A549 (cell line): ENCODE measurements around the gene MRPS6. TPM values are rescaled to one million over a fixed set of nuclear protein-coding genes. Genes with fewer than 3 reads are reported as not detected.

ENCODE experiments used
- ATAC-seq, 2 experiments: fragments of 200-7000 bp in 1 of 2; fragments of >200 bp in 1 of 2; cut with Nextera tagmentation in 1 of 2; cut with Tn5 transposase in 1 of 2; 3 replicates each; pipeline versions ENCODE4 v1.8.0 to v1.9.1; 2018 to 2020; ENCODE audit warnings: mild to moderate bottlenecking in 1 of 2, moderate library complexity in 1 of 2
- CTCF ChIA-PET: fragments of 300-600 bp; sonication (Branson Sonifier 250); formaldehyde crosslinking; extraction: SDS; loops from one replicate; lab custom pipeline; 2021; ENCODE audit warnings: antibody characterized with exemption, inconsistent platforms; lab: Yijun Ruan, JAX
- POLR2A ChIA-PET: fragments of 350-600 bp; formaldehyde crosslinking; extraction: SDS; loops from one replicate; lab custom pipeline; 2021; ENCODE audit warnings: antibody characterized with exemption, inconsistent platforms; lab: Yijun Ruan, JAX
- DNase-seq, 2 experiments: peaks; one replicate each; pipeline versions ENCODE4 v3.0.0 to v3.0.0-alpha.2; 2011 to 2016; ENCODE audit warnings: low read depth in 1 of 2, low spot score in 1 of 2
- FAIRE-seq: peaks from 2 replicates; lab custom pipeline; 2011; peaks lifted over from hg19 to GRCh38; lab: Jason Lieb, UNC
- H3K27ac ChIP-seq, 2 experiments: fragments of >200 bp; sonication (Bioruptor Twin); formaldehyde crosslinking; 3 replicates each; pipeline ENCODE4 v1.5.1; 2016 to 2017
- H3K4me1 ChIP-seq: fragments of >200 bp; sonication (Bioruptor Twin); formaldehyde crosslinking; 3 replicates; pipeline ENCODE4 v1.6.1; 2016
- H3K4me2 ChIP-seq: fragments of >200 bp; sonication (Bioruptor Twin); formaldehyde crosslinking; 3 replicates; pipeline ENCODE4 v1.6.1; 2016
- H3K4me3 ChIP-seq: fragments of >200 bp; sonication (Bioruptor Twin); formaldehyde crosslinking; 3 replicates; pipeline ENCODE4 v1.5.1; 2016
- H3K9me3 ChIP-seq: fragments of >200 bp; sonication (Bioruptor Twin); formaldehyde crosslinking; 3 replicates; pipeline ENCODE4 v1.6.1; 2016
- BHLHE40 ChIP-seq: IDR thresholded peaks from 2 replicates; pipeline ENCODE4 v1.6.1; 2012; ENCODE audit warnings: low read depth, low read length, inconsistent platforms
- CHD4 ChIP-seq: fragments of 200-600 bp; sonication (generic); IDR thresholded peaks from 2 replicates; pipeline ENCODE4 v1.6.1; 2016; ENCODE audit warnings: antibody characterized with exemption, mild to moderate bottlenecking, borderline replicate concordance
- E2F6 ChIP-seq: IDR thresholded peaks from 2 replicates; pipeline ENCODE4 v1.6.1; 2012; ENCODE audit warnings: low read depth, borderline replicate concordance
- ESRRA ChIP-seq: fragments of 150-350 bp; IDR thresholded peaks from 2 replicates; pipeline ENCODE4 v1.6.1; 2014; ENCODE audit warnings: mild to moderate bottlenecking, low read length, borderline replicate concordance
- FOSB ChIP-seq: fragments of 250-450 bp; sonication (Bioruptor Pico); IDR thresholded peaks from 2 replicates; pipeline ENCODE4 v1.5.0; 2020; ENCODE audit warnings: mild to moderate bottlenecking, moderate library complexity
- FOSL2 ChIP-seq, 2 experiments: fragments of 450-650 bp in 1 of 2; fragments of >200 bp in 1 of 2; sonication (Bioruptor Twin) in 1 of 2; formaldehyde crosslinking; IDR thresholded peaks; 2 replicates each; pipeline versions ENCODE4 v1.5.0 to v1.6.1; 2016 to 2020; ENCODE audit warnings: mild to moderate bottlenecking in 1 of 2, moderate library complexity in 1 of 2
- HEYL ChIP-seq: fragments of 250-450 bp; sonication (Bioruptor Pico); IDR thresholded peaks from 2 replicates; pipeline ENCODE4 v1.8.0; 2021; ENCODE audit warnings: mild to moderate bottlenecking, moderate library complexity
- HOXA7 ChIP-seq: fragments of 250-450 bp; sonication (Bioruptor Pico); IDR thresholded peaks from 2 replicates; pipeline ENCODE4 v1.5.0; 2020; ENCODE audit warnings: mild to moderate bottlenecking, moderate library complexity
- KDM1A ChIP-seq: fragments of 200-600 bp; sonication (generic); IDR thresholded peaks from 2 replicates; pipeline ENCODE4 v1.6.1; 2016; ENCODE audit warnings: low read depth, mild to moderate bottlenecking
- MYC ChIP-seq: IDR thresholded peaks from 2 replicates; pipeline ENCODE4 v1.6.1; 2012; ENCODE audit warnings: mild to moderate bottlenecking, inconsistent platforms, low read length, improper control_type of control experiment, borderline replicate concordance
- PBX3 ChIP-seq: IDR thresholded peaks from 2 replicates; pipeline ENCODE4 v1.6.1; 2012
- RARB ChIP-seq: fragments of 250-450 bp; sonication (Bioruptor Pico); IDR thresholded peaks from 2 replicates; pipeline ENCODE4 v1.8.0; 2021; ENCODE audit warnings: mild to moderate bottlenecking, moderate library complexity
- REST ChIP-seq: fragments of 200-600 bp; sonication (generic); IDR thresholded peaks from 2 replicates; pipeline ENCODE4 v1.6.1; 2016; ENCODE audit warnings: antibody characterized with exemption, mild to moderate bottlenecking, moderate library complexity
- RNF2 ChIP-seq: fragments of 200-600 bp; sonication (generic); IDR thresholded peaks from 2 replicates; pipeline ENCODE4 v1.6.1; 2016; ENCODE audit warnings: low read depth, mild to moderate bottlenecking, antibody characterized with exemption, moderate library complexity, borderline replicate concordance
- SREBF2 ChIP-seq: fragments of 450-650 bp; IDR thresholded peaks from 2 replicates; pipeline ENCODE4 v1.6.1; 2014; ENCODE audit warnings: mild to moderate bottlenecking, moderate library complexity
- USF2 ChIP-seq: fragments of 450-650 bp; IDR thresholded peaks from 2 replicates; pipeline ENCODE4 v1.6.1; 2014; ENCODE audit warnings: antibody characterized with exemption
- ZC3H11A ChIP-seq: fragments of 450-650 bp; IDR thresholded peaks from 2 replicates; pipeline ENCODE4 v1.6.1; 2014; ENCODE audit warnings: antibody characterized with exemption, mild to moderate bottlenecking
- WGBS: methylation state at CpG from one replicate; pipeline ENCODE4 v1.1.6; 2017; ENCODE audit errors: missing lambda C conversion rate; 5-methylcytosine and 5-hydroxymethylcytosine counted together
- polyA plus RNA-seq, 4 experiments: library from polyadenylated mRNA; depleted of rRNA in 3 of 4; stranded (reverse); fragments of >200 nt; fragmentation: RNase III in 1 of 4; extraction: RNeasy Plus Mini Kit Qiagen cat#74134 plus additional on column Dnase treatment in 1 of 4; gene quantifications; 2 replicates in 3 of 4; 3 replicates in 1 of 4; pipeline ENCODE4 v1.2.3, GENCODE V29; 2011 to 2017

Gene MRPS6
- polyA plus RNA-seq, 2 of the 4 experiments (the other 2 are of a cell fraction): 26.9 to 57.4 TPM

- no peak for FAIRE-seq
Observed at GRCh38 chr21:34023691-34024373, 49.5 kb upstream of the MRPS6 start.

GRCh38 chr21:34024374-34024693 is 49.0 kb upstream of the MRPS6 start:
- no peaks in the 10 kb centered on the region for H3K4me1 ChIP-seq
- H3K4me2 ChIP-seq: no peak overlapping the region
- no peak overlapping the region for H3K27ac ChIP-seq
- H3K4me3 ChIP-seq: no peak overlapping the region
- WGBS: 82% methylated on average over 3 of the region's 3 CpGs
- FAIRE-seq: no peak
- DNase-seq: no peak
- TF ChIP-seq SREBF2 (no peak), FOSL2 (IDR thresholded peaks at IDR 0.05) (no peak), FOSL2 (CRISPR knock-in tag; IDR thresholded peaks at IDR 0.05) (no peak), HOXA7 (no peak)
- ChIA-PET POLR2A (no interaction called here), CTCF (interaction anchor here (1.3 kb wide), 1 partner anchor 100 kb away, joined by 3 read pairs; no protein-coding TSS in a partner anchor)
- H3K9me3 ChIP-seq: no peaks in the 10 kb centered on the region
- no peak for ATAC-seq

More at GRCh38 chr21:34023691-34024373, 49.5 kb upstream of the MRPS6 start:
- Histone ChIP-seq H3K9me3 (no peaks in the 10 kb centered on the region), H3K27ac (no peak overlapping the region), H3K4me3 (no peak overlapping the region), H3K4me2 (no peak overlapping the region), H3K4me1 (no peaks in the 10 kb centered on the region)
- ChIA-PET POLR2A (no interaction called here), CTCF (interaction anchor here (1.3 kb wide), 1 partner anchor 100 kb away, joined by 3 read pairs; no protein-coding TSS in a partner anchor)
- no peak for DNase-seq
- ATAC-seq: no peak
- WGBS: 39% methylated on average over 8 of the region's 8 CpGs
- TF ChIP-seq MYC (no peak), USF2 (no peak), ESRRA (no peak), FOSB (CRISPR knock-in tag) (no peak)

- H3K4me1 ChIP-seq: no peaks in the 10 kb centered on the region
- 35% methylated on average over 8 of the region's 9 CpGs for WGBS
- H3K9me3 ChIP-seq: no peaks in the 10 kb centered on the region
- no peak for TF ChIP-seq KDM1A
- TF ChIP-seq PBX3: no peak
- no peak for TF ChIP-seq RNF2
- TF ChIP-seq BHLHE40: no peak
- TF ChIP-seq REST: no peak
- no peak for TF ChIP-seq E2F6
- TF ChIP-seq USF2: no peak
- TF ChIP-seq RARB (CRISPR knock-in tag): no peak
- no peak for TF ChIP-seq CHD4
- no peak for TF ChIP-seq ZC3H11A
- TF ChIP-seq HEYL (CRISPR knock-in tag): no peak
- no peak for ATAC-seq
- H3K4me2 ChIP-seq: no peak overlapping the region
- DNase-seq: no peak
- no peak overlapping the region for H3K27ac ChIP-seq
- ChIA-PET POLR2A (no interaction called here), CTCF (no interaction called here)
- no peak overlapping the region for H3K4me3 ChIP-seq
- no peak for FAIRE-seq
Observed at GRCh38 chr21:34027721-34028461, 45.5 kb upstream of the MRPS6 start.
